Posterior vena cava (tissue), 2 donors: ENCODE data around the gene MIA2. TPM values are rescaled to one million over a fixed set of nuclear protein-coding genes. Genes with fewer than 3 reads are reported as not detected.
"Not testable (repeated sequence)": the region's sequence is repeated elsewhere in the genome, so short reads cannot be mapped to it uniquely, and the experiment has no call there.

ENCODE experiments used
- DNase-seq: peaks from one replicate; pipeline ENCODE4 v3.0.0-alpha.2; 2020; ENCODE audit warnings: low spot score
- intact Hi-C, 2 donors: fragments of 100-400 bp; cut with DNase I; formaldehyde crosslinking; loops; one replicate each; pipeline versions ENCODE4 v1.14.1 to v1.14.2; 2022 to 2023
- long read RNA-seq, 2 donors: library from polyadenylated mRNA; unstranded; transcript quantifications; one replicate each; pipeline ENCODE4 v2.0.0, GENCODE V29; 2020 to 2021
- total RNA-seq, 2 donors: library from RNA; stranded (reverse); fragmentation: NEBNext Ultra II Directional; extraction: Animal tissue kit (Norgen Biotek cat#: 25700); gene quantifications; one replicate each; pipeline ENCODE4 v1.2.1, GENCODE V29; 2021
- donor health status: DM: yes; HTN: yes; CAD: no.
- donor health status: DM: yes; HTN: yes; CAD: no.

MIA2 gene
- total RNA-seq = 10 to 100 TPM; 19.9 to 21.1 TPM
- long read RNA-seq, donor 1, partial matches to known transcripts = 1 of 8 reads
- long read RNA-seq, donor 1, other reads (novel, unspliced or antisense) = 7 of 8 reads
- long read RNA-seq, donor 2, partial matches to known transcripts = 7 of 32 reads
- long read RNA-seq, donor 2, other reads (novel, unspliced or antisense) = 25 of 32 reads

- intact Hi-C loops = no loop called here
- no peak for DNase-seq
Observed at GRCh38 chr14:39233680-39234326, at the start of gene MIA2. TSS of gene MIA2 (plus strand) at chr14:39233915. CDS start at chr14:39234115, 200 bp downstream.

GRCh38 chr14:39184628-39185255 lies 49.0 kb upstream of the MIA2 start:
- intact Hi-C loops = no loop called here
- no peak for DNase-seq

- intact Hi-C loops = no loop called here
- no peak for DNase-seq
Observed at GRCh38 chr14:39185256-39186049, 48.3 kb upstream of the MIA2 start.

- intact Hi-C loops = no loop called here
- no peak for DNase-seq
Observed at GRCh38 chr14:39186941-39187525, 46.7 kb upstream of the MIA2 start.

- DNase-seq = no peak
- intact Hi-C loops = no loop called here
Observed at GRCh38 chr14:39203659-39204606, 29.8 kb upstream of the MIA2 start.

- DNase-seq, intact Hi-C loops: not testable (repeated sequence)
Observed at GRCh38 chr14:39207430-39207829, 26.3 kb upstream of the MIA2 start.

GRCh38 chr14:39211109-39211741 lies 22.5 kb upstream of the MIA2 start:
- no peak for DNase-seq
- intact Hi-C loops = no loop called here

- intact Hi-C loops = no loop called here
- no peak for DNase-seq
Observed at GRCh38 chr14:39212034-39212433, 21.7 kb upstream of the MIA2 start.

GRCh38 chr14:39212693-39213092 lies 21.0 kb upstream of the MIA2 start:
- intact Hi-C loops = no loop called here

GRCh38 chr14:39217214-39217879 lies 16.4 kb upstream of the MIA2 start:
- DNase-seq = no peak
- intact Hi-C loops = no loop called here

More at GRCh38 chr14:39212693-39213092, 21.0 kb upstream of the MIA2 start:
- DNase-seq = no peak

GRCh38 chr14:39218171-39218769 lies 15.4 kb upstream of the MIA2 start:
- intact Hi-C loops = no loop called here
- DNase-seq = no peak

- DNase-seq = no peak
- intact Hi-C loops = no loop called here
Observed at GRCh38 chr14:39219075-39219499, 14.6 kb upstream of the MIA2 start.

- DNase-seq, intact Hi-C loops: not testable (repeated sequence)
Observed at GRCh38 chr14:39220473-39220872, 13.2 kb upstream of the MIA2 start.

- intact Hi-C loops = no loop called here
Observed at GRCh38 chr14:39228044-39228443, 5.7 kb upstream of the MIA2 start.

GRCh38 chr14:39228509-39229221 lies 5.0 kb upstream of the MIA2 start:
- intact Hi-C loops = no loop called here
- no peak for DNase-seq

More at GRCh38 chr14:39228044-39228443, 5.7 kb upstream of the MIA2 start:
- DNase-seq = no peak

GRCh38 chr14:39229222-39229543 lies 4.5 kb upstream of the MIA2 start:
- no peak for DNase-seq
- intact Hi-C loops = no loop called here
